K562 (cell line): ENCODE measurements around the gene NIFK. TPM values are rescaled to one million over a fixed set of nuclear protein-coding genes. Genes with fewer than 3 reads are reported as not detected.

Experiments
- BDP1 ChIP-seq: IDR thresholded peaks from 3 replicates; pipeline ENCODE4 v1.6.1; 2011; ENCODE audit not compliant: insufficient read length, insufficient read depth
- CHD4 ChIP-seq: fragments of 200-600 bp; sonication (generic); IDR thresholded peaks from 3 replicates; pipeline ENCODE4 v1.6.1; 2012; ENCODE audit warnings: low read depth, mild to moderate bottlenecking, mixed read lengths, low read length, inconsistent platforms; ENCODE audit not compliant: insufficient read depth, insufficient replicate concordance, poor library complexity, severe bottlenecking
- DMBX1 ChIP-seq: fragments of 250-450 bp; sonication (Bioruptor Pico); IDR thresholded peaks from 2 replicates; pipeline ENCODE4 v1.8.0; 2022; ENCODE audit warnings: inconsistent platforms, mild to moderate bottlenecking, moderate library complexity, borderline replicate concordance
- MCM5 ChIP-seq: fragments of 450-650 bp; IDR thresholded peaks from 2 replicates; pipeline ENCODE4 v1.6.1; 2016; ENCODE audit warnings: low read depth
- PHF21A ChIP-seq: fragments of 450-650 bp; IDR thresholded peaks from 2 replicates; pipeline ENCODE4 v1.6.1; 2017; ENCODE audit warnings: low read depth, borderline replicate concordance
- SMARCA5 ChIP-seq: fragments of 450-650 bp; IDR thresholded peaks from 2 replicates; pipeline ENCODE4 v1.6.1; 2016
- SP1 ChIP-seq: sonication (generic); formaldehyde crosslinking; IDR thresholded peaks from 2 replicates; pipeline ENCODE4 v1.8.1; 2022; ENCODE audit warnings: mild to moderate bottlenecking, missing genetic modification reagents
- SP2 ChIP-seq: IDR thresholded peaks from 2 replicates; pipeline ENCODE4 v1.6.1; 2011; ENCODE audit warnings: mild to moderate bottlenecking, low read depth, low read length, moderate library complexity; ENCODE audit not compliant: poor library complexity, severe bottlenecking; ENCODE audit errors: extremely low read depth
- SRSF1 ChIP-seq: fragments of 200-400 bp; formaldehyde crosslinking; IDR thresholded peaks from 2 replicates; pipeline ENCODE4 v1.6.1; 2017; ENCODE audit warnings: mild to moderate bottlenecking, low read depth, low read length, moderate library complexity
- STAT5A ChIP-seq: IDR thresholded peaks from 2 replicates; pipeline ENCODE4 v1.6.1; 2012; ENCODE audit warnings: low read length, inconsistent platforms, borderline replicate concordance
- TBP ChIP-seq: optimal IDR thresholded peaks from 2 replicates; pipeline ENCODE3; 2011; ENCODE audit warnings: low read depth, low read length, improper control_type of control experiment
- ZFP30 ChIP-seq: fragments of 250-450 bp; sonication (Bioruptor Pico); IDR thresholded peaks from 2 replicates; pipeline ENCODE4 v1.8.0; 2022; ENCODE audit warnings: moderate library complexity, mild to moderate bottlenecking, inconsistent platforms, borderline replicate concordance
- ZNF224 ChIP-seq: sonication (generic); formaldehyde crosslinking; IDR thresholded peaks from 2 replicates; pipeline ENCODE4 v1.8.0; 2022; ENCODE audit warnings: mild to moderate bottlenecking, missing genetic modification reagents
- ZNF780A ChIP-seq: fragments of 250-450 bp; sonication (Bioruptor Pico); IDR thresholded peaks from 2 replicates; pipeline ENCODE4 v1.5.0; 2021; ENCODE audit warnings: mild to moderate bottlenecking
- polyA plus RNA-seq, 8 experiments: library from polyadenylated mRNA; depleted of rRNA in 4 of 8; stranded (reverse) in 5 of 8; unstranded in 3 of 8; fragments of >200 nt; fragmentation: Nextera tagmentation in 2 of 8; fragmentation: Illumina TruSeq in 1 of 8; extraction: Ambion mirVana in 2 of 8; extraction: Trizol in 1 of 8; gene quantifications; 2 replicates each; pipeline versions ENCODE4 v1.2.1 to v1.2.3, GENCODE V29; 2011 to 2014; ENCODE audit warnings: inconsistent platforms in 1 of 8, missing spikeins in 1 of 8
- total RNA-seq, 7 experiments: library from RNA; depleted of rRNA in 6 of 7; stranded (reverse); fragments of >200 nt in 6 of 7; fragmentation: Illumina TruSeq in 2 of 7; extraction: Trizol in 2 of 7; gene quantifications; 2 replicates each; pipeline versions ENCODE4 v1.2.1 to v1.2.3, GENCODE V29; 2011 to 2021; ENCODE audit warnings: low replicate concordance in 1 of 7
- TF ChIP-seq, protein P1 (sequence below): fragments of 450-650 bp; formaldehyde crosslinking; IDR thresholded peaks from 2 replicates; pipeline ENCODE4 v1.4.0; 2020; ENCODE audit warnings: mild to moderate bottlenecking
- TF ChIP-seq, protein P2 (sequence below): fragments of 250-450 bp; sonication (Bioruptor Pico); IDR thresholded peaks from 2 replicates; pipeline ENCODE4 v1.6.1; 2021; ENCODE audit warnings: mild to moderate bottlenecking
- TF ChIP-seq, protein P3 (sequence below): fragments of 250-450 bp; sonication (Bioruptor Pico); IDR thresholded peaks from 2 replicates; pipeline ENCODE4 v1.5.0; 2022; ENCODE audit warnings: mild to moderate bottlenecking
- TF ChIP-seq, protein P4 (sequence below): sonication (generic); formaldehyde crosslinking; IDR thresholded peaks from 2 replicates; pipeline ENCODE4 v1.8.0; 2022; ENCODE audit warnings: mild to moderate bottlenecking, missing genetic modification reagents
- TF ChIP-seq, protein P5 (sequence below): fragments of 450-650 bp; IDR thresholded peaks from 2 replicates; pipeline ENCODE4 v1.6.1; 2016
- TF ChIP-seq, protein P6 (sequence below): fragments of 200-800 bp; sonication (Bioruptor generic); IDR thresholded peaks from 2 replicates; pipeline ENCODE4 v1.6.1; 2017; ENCODE audit warnings: missing genetic modification characterization, missing compliant biosample characterization

NIFK gene
- total and polyA plus RNA-seq, 9 of the 15 experiments (the other 6 are each of a cell fraction or from before 2014, with no cell fraction given), result 60.2 to 426 (median 183) TPM

DNA sequence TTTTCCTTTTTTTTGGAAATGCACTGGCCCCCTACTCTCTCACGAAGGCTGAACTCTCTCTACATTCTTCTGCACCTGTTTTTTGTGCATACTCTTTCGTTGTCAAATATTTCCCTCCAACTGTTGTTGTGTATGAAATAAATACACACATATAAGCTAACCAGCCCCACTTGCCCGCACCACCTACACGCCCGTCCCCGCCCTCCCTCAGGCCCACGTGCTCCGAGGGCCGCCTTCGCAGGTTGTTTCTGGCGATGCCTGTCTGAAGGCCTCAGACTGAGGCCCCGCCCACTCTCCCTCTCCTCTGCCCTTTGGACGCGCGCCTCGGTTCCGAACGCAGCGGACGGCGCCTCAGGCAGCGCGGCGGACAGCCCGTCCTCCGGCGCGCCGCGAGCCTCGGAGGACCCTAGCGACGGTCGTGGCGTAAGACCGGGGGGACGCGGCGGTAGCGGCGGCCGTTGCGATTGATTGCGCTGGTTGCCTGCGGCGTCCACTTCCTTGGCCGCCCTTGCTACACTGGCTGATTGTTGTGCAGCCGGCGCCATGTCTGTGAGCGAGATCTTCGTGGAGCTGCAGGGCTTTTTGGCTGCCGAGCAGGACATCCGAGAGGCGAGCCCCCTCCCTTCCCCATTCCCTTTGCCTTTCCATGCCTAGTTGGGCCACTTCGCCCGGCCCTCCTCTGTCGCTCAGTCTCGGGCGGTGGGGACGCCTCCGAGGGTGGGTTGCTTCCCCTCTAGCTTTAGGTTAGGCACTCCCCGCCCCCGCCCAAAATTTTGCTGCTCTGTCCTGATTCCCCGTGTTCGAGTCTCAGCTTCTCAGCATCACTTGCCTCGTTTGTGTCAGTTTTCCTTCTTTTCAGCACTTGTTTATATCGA, 18.8 kb upstream of the NIFK start, which contains the start of gene TSN (continued):
- TF ChIP-seq, protein P1, sequence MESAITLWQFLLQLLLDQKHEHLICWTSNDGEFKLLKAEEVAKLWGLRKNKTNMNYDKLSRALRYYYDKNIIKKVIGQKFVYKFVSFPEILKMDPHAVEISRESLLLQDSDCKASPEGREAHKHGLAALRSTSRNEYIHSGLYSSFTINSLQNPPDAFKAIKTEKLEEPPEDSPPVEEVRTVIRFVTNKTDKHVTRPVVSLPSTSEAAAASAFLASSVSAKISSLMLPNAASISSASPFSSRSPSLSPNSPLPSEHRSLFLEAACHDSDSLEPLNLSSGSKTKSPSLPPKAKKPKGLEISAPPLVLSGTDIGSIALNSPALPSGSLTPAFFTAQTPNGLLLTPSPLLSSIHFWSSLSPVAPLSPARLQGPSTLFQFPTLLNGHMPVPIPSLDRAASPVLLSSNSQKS (CRISPR knock-in tag), result no peak
- TF ChIP-seq DMBX1 (CRISPR knock-in tag) (no peak), SP2 (no peak), PHF21A (no peak), CHD4 (no peak), ZNF780A (no peak), TBP (peak; percentile 65), SP1 (CRISPR knock-in tag) (peak; percentile 100), SMARCA5 (no peak), STAT5A (no peak), SRSF1 (no peak), ZFP30 (CRISPR knock-in tag) (no peak), MCM5 (no peak), ZNF224 (CRISPR knock-in tag) (no peak), BDP1 (no peak)
- TF ChIP-seq, protein P2, sequence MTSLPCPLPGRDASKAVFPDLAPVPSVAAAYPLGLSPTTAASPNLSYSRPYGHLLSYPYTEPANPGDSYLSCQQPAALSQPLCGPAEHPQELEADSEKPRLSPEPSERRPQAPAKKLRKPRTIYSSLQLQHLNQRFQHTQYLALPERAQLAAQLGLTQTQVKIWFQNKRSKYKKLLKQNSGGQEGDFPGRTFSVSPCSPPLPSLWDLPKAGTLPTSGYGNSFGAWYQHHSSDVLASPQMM, result no peak
- TF ChIP-seq, protein P3, sequence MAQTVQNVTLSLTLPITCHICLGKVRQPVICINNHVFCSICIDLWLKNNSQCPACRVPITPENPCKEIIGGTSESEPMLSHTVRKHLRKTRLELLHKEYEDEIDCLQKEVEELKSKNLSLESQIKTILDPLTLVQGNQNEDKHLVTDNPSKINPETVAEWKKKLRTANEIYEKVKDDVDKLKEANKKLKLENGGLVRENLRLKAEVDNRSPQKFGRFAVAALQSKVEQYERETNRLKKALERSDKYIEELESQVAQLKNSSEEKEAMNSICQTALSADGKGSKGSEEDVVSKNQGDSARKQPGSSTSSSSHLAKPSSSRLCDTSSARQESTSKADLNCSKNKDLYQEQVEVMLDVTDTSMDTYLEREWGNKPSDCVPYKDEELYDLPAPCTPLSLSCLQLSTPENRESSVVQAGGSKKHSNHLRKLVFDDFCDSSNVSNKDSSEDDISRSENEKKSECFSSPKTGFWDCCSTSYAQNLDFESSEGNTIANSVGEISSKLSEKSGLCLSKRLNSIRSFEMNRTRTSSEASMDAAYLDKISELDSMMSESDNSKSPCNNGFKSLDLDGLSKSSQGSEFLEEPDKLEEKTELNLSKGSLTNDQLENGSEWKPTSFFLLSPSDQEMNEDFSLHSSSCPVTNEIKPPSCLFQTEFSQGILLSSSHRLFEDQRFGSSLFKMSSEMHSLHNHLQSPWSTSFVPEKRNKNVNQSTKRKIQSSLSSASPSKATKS (CRISPR knock-in tag), result no peak
- TF ChIP-seq, protein P4, sequence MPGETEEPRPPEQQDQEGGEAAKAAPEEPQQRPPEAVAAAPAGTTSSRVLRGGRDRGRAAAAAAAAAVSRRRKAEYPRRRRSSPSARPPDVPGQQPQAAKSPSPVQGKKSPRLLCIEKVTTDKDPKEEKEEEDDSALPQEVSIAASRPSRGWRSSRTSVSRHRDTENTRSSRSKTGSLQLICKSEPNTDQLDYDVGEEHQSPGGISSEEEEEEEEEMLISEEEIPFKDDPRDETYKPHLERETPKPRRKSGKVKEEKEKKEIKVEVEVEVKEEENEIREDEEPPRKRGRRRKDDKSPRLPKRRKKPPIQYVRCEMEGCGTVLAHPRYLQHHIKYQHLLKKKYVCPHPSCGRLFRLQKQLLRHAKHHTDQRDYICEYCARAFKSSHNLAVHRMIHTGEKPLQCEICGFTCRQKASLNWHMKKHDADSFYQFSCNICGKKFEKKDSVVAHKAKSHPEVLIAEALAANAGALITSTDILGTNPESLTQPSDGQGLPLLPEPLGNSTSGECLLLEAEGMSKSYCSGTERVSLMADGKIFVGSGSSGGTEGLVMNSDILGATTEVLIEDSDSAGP (CRISPR knock-in tag), result no peak
- TF ChIP-seq, protein P5, sequence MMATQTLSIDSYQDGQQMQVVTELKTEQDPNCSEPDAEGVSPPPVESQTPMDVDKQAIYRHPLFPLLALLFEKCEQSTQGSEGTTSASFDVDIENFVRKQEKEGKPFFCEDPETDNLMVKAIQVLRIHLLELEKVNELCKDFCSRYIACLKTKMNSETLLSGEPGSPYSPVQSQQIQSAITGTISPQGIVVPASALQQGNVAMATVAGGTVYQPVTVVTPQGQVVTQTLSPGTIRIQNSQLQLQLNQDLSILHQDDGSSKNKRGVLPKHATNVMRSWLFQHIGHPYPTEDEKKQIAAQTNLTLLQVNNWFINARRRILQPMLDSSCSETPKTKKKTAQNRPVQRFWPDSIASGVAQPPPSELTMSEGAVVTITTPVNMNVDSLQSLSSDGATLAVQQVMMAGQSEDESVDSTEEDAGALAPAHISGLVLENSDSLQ, result no peak
- TF ChIP-seq, protein P6, sequence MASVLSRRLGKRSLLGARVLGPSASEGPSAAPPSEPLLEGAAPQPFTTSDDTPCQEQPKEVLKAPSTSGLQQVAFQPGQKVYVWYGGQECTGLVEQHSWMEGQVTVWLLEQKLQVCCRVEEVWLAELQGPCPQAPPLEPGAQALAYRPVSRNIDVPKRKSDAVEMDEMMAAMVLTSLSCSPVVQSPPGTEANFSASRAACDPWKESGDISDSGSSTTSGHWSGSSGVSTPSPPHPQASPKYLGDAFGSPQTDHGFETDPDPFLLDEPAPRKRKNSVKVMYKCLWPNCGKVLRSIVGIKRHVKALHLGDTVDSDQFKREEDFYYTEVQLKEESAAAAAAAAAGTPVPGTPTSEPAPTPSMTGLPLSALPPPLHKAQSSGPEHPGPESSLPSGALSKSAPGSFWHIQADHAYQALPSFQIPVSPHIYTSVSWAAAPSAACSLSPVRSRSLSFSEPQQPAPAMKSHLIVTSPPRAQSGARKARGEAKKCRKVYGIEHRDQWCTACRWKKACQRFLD, result no peak
